Type B pancreatic cell (in vitro differentiated cells): ENCODE measurements around the gene BANP. TPM values are rescaled to one million over a fixed set of nuclear protein-coding genes. Genes with fewer than 3 reads are reported as not detected.
A peak's percentile ranks its signal among the peaks of the same experiment; 100 is the strongest.
"Not testable (repeated sequence)": the region's sequence is repeated elsewhere in the genome, so short reads cannot be mapped to it uniquely, and the experiment has no call there.

Source experiments
- DNase-seq: peaks from one replicate; pipeline ENCODE4 v3.0.0; 2021; ENCODE audit warnings: mixed read lengths; ENCODE audit not compliant: unreplicated experiment; ENCODE audit errors: extremely low spot score
- H3K27ac Mint-ChIP-seq: 2 replicates; pipeline ENCODE4 v1.8.0; 2021; ENCODE audit warnings: mild to moderate bottlenecking, mixed read lengths
- H3K27me3 Mint-ChIP-seq: 2 replicates; pipeline ENCODE4 v1.8.0; 2021; ENCODE audit warnings: mixed read lengths
- H3K36me3 Mint-ChIP-seq: 2 replicates; pipeline ENCODE4 v1.8.0; 2021; ENCODE audit warnings: mixed read lengths
- H3K4me1 Mint-ChIP-seq: one replicate; pipeline ENCODE4 v1.8.0; 2021; ENCODE audit warnings: mixed read lengths; ENCODE audit not compliant: unreplicated experiment
- H3K4me3 Mint-ChIP-seq: 2 replicates; pipeline ENCODE4 v1.8.0; 2021; ENCODE audit warnings: mild to moderate bottlenecking, mixed read lengths
- H3K9me3 Mint-ChIP-seq: 2 replicates; pipeline ENCODE4 v1.8.0; 2021; ENCODE audit warnings: mixed read lengths
- CTCF ChIP-seq: fragments of 200-600 bp; sonication (generic); conservative IDR thresholded peaks from 2 replicates; pipeline ENCODE4 v1.5.0; 2021; ENCODE audit warnings: antibody characterized with exemption, mild to moderate bottlenecking
- total RNA-seq: library from RNA; stranded (reverse); gene quantifications from 2 replicates; pipeline ENCODE4 v1.2.1, GENCODE V29; 2021; ENCODE audit warnings: low replicate concordance

BANP gene
- total RNA-seq, 1 donor from 2014 or later = 36.9 TPM

DNA sequence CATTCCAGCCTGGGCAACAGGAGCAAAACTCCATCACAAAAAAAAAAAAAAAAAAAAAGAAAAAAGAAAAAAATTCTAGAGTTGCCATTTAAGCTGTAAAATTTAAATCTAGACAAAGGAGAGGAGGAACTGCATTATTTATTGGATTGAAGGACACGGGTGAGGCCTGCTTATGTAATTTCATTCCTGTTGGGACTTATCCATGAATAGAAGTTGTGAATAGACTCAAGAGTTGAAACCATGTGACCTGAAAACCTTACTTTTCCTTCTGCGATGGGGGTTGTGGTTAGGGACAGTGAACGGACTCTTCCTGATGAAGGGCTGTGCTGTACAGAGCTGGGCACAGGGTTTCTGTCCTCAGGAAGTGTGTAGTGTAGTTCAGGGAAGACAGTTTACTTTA lies 22.5 kb downstream of the BANP start:
- H3K27me3 Mint-ChIP-seq = no peaks in the 10 kb centered on the region
- no peak overlapping the region for H3K27ac Mint-ChIP-seq
- no peak overlapping the region for H3K4me3 Mint-ChIP-seq
- TF ChIP-seq CTCF = no peak
- peaks cover 32% of the 10 kb centered on the region for H3K36me3 Mint-ChIP-seq
- no peak for DNase-seq
- no peaks in the 10 kb centered on the region for H3K9me3 Mint-ChIP-seq
- H3K4me1 Mint-ChIP-seq = peaks cover 6% of the 10 kb centered on the region

GRCh38 chr16:87974178-87974577 lies 22.9 kb downstream of the BANP start:
- Mint-ChIP-seq H3K9me3 (no peaks in the 10 kb centered on the region), H3K27me3 (no peaks in the 10 kb centered on the region), H3K4me3 (no peak overlapping the region), H3K27ac (peak overlapping the region; percentile 16), H3K4me1 (peaks cover 6% of the 10 kb centered on the region), H3K36me3 (peaks cover 32% of the 10 kb centered on the region)
- TF ChIP-seq CTCF = no peak
- no peak for DNase-seq

GRCh38 chr16:87976665-87977064 lies 25.4 kb downstream of the BANP start:
- Mint-ChIP-seq H3K9me3 (no peaks in the 10 kb centered on the region), H3K4me1 (peaks cover 6% of the 10 kb centered on the region), H3K36me3 (peaks cover 23% of the 10 kb centered on the region), H3K27ac (no peak overlapping the region), H3K4me3 (no peak overlapping the region), H3K27me3 (no peaks in the 10 kb centered on the region)
- TF ChIP-seq CTCF = no peak
- DNase-seq = no peak

- Mint-ChIP-seq H3K4me1 (peaks cover 11% of the 10 kb centered on the region), H3K36me3 (peaks cover 12% of the 10 kb centered on the region)
- no peak for TF ChIP-seq CTCF
Measured at GRCh38 chr16:87978127-87978526, 26.9 kb downstream of the BANP start.

GRCh38 chr16:87979352-87979751 lies 28.1 kb downstream of the BANP start:
- Mint-ChIP-seq H3K27ac (no peak overlapping the region), H3K4me1 (peaks cover 12% of the 10 kb centered on the region), H3K36me3 (peaks cover 13% of the 10 kb centered on the region), H3K4me3 (no peak overlapping the region), H3K9me3 (no peaks in the 10 kb centered on the region), H3K27me3 (no peaks in the 10 kb centered on the region)
- TF ChIP-seq CTCF = no peak
- no peak for DNase-seq

More at GRCh38 chr16:87978127-87978526, 26.9 kb downstream of the BANP start:
- Mint-ChIP-seq H3K9me3 (no peaks in the 10 kb centered on the region), H3K27me3 (no peaks in the 10 kb centered on the region), H3K4me3 (no peak overlapping the region), H3K27ac (no peak overlapping the region)
- DNase-seq = no peak

GRCh38 chr16:87979911-87980630 lies 28.8 kb downstream of the BANP start:
- DNase-seq, H3K4me1 Mint-ChIP-seq, H3K9me3 Mint-ChIP-seq, H3K4me3 Mint-ChIP-seq, H3K27me3 Mint-ChIP-seq, H3K27ac Mint-ChIP-seq: not testable (repeated sequence)
- H3K36me3 Mint-ChIP-seq = peaks cover 17% of the 10 kb centered on the region

DNA sequence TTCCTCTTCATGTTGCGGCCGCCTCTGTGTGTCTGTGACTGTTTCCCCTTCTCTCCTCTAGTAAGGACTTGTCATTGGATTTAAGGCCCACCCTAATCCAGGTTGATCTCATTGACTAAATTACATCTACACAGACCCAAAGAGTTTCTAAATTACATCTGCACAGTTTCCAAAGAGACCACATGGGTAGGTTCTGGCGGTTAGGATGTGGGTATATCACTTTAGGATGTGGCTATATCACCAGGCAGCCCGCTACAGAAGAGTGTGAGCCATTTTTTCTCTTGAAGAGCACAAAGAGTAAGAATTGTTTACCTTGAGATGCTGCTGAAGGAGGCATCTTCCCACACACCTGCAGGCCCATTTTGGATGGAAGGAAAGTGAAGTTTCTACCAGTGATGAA lies 30.1 kb downstream of the BANP start:
- DNase-seq, H3K4me1 Mint-ChIP-seq, H3K27ac Mint-ChIP-seq, H3K9me3 Mint-ChIP-seq, H3K27me3 Mint-ChIP-seq, H3K4me3 Mint-ChIP-seq: not testable (repeated sequence)
- H3K36me3 Mint-ChIP-seq = peaks cover 14% of the 10 kb centered on the region
